PFSK-1 (cell line): ENCODE measurements around the gene RHBDD3.

ENCODE experiments used
- POLR2AphosphoS5 ChIP-seq: IDR thresholded peaks from 2 replicates; pipeline ENCODE4 v1.6.1; 2012; ENCODE audit warnings: low read depth, mild to moderate bottlenecking, control low read depth, low read length, moderate library complexity
- SIN3A ChIP-seq: IDR thresholded peaks from 2 replicates; pipeline ENCODE4 v1.6.1; 2012; ENCODE audit warnings: mild to moderate bottlenecking, low read length, moderate library complexity, borderline replicate concordance; ENCODE audit not compliant: insufficient read depth

DNA sequence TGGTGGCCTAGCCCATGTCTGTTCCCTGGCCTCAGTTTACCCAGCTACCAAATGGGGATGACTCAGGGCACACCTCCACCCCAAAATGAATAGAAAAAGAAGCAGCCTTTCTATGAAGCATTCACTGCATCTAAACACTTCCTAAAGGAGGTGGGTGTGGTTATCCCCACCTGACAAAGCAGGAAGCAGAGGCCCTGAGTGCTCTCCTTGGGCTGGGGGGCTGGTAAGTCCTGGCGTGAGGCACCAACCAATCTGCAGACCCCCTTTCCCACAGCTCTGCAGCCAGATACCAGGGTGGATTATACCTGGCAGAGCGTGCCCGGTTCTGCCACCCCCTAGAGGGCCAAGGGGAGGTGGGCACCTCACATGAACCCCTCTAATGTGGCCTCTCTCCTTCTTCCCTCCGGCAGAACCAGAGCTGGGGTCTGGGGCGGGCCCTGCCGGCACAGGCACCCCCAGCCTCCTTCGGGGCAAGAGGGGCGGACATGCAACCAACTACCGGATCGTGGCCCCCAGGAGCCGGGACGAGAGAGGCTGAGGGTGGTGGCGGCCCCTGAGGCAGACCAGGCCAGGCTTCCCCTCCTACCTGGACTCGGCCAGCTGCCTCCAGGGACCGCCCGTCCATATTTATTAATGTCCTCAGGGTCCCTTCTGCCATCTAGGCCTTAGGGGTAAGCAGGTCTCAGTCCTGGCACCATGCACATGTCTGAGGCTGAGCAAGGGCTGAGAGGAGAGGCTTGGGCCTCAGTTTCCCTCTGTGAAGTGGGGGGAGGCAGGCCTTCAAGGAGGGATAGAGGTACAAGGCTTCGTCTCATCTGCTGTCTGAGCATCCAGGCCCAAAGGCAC lies 9.2 kb downstream of the RHBDD3 start:
- TF ChIP-seq POLR2AphosphoS5 (no peak), SIN3A (no peak)
